ENCODE data around the gene CYGB.
"Not testable (repeated sequence)": the region's sequence is repeated elsewhere in the genome, so short reads cannot be mapped to it uniquely, and the experiment has no call there.

CYGB gene

DNA sequence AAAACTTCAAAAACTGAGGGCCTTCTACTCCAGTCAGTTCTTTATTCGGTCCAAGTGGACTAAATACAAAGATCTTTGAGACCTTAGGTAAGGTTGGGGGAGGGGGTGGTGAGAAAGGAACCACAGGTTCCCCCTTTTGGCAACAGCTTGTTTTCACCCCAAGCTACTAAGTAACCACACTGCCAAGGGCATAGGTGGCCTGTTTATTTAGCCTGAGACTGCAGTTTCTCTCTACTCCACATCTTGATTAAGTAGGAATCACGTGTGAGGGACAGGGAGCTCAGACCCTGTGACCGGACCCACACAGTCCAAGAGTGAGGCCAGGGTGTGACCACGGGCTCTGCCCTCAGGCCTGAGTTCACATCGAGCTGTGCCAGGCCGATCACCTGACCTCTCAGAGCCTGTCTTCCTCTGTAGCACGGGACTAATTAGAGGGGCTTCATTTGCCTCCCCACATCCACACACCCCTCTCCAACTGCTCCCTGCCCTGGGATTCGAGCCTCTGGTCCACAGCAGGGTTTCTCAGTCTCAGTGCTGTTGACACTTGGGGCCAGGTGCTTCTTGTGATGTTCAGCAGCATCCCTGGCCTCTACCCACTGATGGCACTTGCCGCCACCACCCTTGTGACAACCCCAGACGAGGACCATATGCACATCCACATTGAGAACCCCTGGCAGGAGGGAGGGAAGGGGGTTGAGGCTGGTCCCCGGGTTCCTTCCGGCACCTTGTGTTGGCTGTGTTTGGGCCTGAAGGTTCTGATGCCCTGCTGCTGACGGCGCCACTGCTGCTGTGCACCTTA, 30.3 kb upstream of the CYGB start:
- DNase-seq (ENCODE audit: low spot score), result no peak

DNA sequence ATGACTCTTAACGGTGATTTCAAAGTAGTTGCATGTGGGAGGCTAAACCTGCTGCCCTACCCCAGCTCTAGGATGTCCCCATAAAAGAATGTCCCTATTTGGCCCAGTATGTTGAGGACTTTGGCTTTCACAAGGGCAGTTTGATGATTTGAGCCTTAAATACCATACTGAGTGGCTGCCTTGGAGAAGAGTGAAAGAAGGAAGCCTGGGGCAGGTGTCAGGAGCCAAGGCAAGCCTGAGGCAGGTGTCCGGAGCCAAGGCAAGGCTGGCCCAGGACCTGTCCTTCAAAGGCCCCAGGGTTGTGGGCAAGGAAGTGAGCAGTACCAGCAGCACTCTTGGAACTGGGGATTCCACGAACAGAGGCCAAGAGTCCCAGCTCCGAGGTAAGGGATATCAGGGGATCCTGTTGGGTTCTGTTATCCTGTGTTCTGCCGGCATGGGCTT, 29.5 kb upstream of the CYGB start:
- DNase-seq (ENCODE audit: low spot score), result no peak

DNA sequence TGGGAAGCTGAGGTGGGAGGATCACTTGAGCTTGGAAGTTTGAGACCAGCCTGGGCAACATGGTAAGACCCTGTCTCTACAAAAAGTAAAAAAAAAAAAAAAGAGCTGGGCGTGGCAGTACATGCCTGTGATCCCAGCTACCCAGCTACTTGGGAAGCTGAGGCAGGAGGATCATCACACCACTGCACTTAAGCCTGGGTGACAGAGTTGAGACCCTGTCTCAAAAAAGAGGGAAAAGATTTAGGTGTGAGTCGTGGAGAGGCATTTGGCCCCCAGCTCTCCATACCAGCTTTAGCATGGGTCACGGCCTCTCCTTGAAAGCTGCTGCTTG, 29.1 kb upstream of the CYGB start:
- no peak for DNase-seq (ENCODE audit: low spot score)

DNA sequence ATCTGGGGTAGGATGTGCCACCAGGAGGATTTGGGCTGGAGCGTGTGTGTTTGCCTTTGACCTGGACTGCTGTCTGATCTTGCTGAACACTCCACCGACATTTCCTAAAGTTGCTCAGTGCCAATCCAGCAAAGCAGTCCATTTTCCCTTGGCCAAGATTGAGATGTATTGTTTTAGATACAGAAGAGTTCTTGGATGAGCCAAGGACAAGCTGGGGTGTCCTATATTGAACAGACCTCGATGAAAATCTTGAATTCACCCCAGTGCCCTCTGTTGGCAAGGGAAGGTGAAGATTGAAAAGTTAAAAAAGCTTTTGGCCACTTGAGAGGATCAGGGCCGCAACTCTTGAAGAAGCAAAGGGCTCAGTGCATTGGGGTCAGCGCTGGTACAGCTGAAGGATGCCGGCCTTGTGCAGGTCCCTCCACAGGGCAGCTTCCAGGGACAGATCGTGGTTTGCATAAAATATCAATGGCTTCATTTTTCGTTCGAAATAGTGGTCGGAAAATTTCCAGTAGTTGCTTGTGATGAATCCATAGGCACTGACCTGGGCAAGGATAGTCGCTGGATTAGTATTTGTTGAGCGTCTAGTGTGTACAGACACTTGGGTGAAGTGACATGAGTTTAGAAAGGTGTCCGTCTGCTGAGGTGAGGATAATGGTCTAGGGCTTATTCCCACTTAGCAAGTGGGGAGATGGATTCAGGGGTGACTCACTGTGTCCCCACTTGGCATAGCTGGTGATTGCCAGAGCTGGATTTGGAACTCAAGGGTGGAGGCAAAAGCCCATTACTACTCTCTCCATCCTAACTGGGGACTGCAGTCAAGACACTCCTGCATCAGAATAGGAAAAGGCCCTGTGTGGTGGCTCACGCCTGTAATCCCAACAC, 28.5 kb upstream of the CYGB start:
- no peak for DNase-seq (ENCODE audit: low spot score)

DNA sequence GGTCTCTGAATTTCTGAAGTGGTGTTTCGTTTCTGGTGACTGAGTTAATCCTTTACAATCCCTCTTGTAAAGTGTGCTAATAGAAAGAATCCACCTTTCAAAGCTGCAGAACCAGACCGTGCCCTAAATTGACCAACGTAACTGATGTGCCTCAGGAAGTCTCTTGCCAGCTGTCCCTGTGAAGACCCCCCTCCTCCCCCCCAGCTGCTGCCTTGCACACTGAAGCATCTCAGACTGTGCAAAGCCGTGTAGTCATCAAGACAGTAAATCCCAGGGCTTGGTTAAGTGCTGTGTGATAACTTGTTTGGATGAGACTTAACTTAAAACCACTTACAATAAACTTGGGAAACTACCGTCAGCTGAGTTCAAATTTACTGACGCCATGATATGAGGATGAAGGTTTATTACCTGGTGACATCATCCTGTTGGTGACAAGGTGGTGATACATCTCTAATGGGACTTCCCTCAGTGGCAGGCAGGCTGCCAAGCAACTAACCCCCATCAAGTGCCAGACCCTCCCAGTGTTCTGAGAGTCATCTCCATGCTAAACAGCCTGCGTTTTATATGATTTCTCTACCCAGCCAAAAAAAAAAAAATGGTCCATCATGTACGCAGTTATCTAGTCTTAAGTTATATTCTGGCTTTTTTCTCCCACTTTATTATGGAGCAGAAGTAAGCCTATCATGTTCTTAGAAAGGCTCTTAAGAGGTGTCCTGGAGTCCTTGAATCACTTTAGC, 27.6 kb upstream of the CYGB start:
- not testable (repeated sequence) for DNase-seq (ENCODE audit: low spot score)

DNA sequence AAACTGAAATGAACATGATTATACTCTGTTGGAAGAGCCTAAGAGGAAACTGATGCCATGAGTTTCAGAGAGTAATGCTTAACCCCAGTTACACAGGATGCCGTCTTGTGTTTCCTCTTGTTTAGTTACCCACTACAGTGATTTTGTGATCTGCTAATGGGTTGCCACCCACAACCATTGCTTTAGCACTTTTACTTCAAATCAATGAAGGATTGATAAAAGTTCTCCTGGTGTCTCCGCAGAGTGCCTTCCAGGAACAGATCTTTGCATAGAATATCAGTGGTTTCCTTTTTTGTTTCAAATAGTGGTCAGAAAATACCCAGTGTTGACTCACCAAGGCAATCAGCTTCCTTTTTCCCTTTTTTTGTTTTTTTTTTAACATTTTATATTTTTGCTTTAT, 25.9 kb upstream of the CYGB start:
- not testable (repeated sequence) for DNase-seq (ENCODE audit: low spot score)

DNA sequence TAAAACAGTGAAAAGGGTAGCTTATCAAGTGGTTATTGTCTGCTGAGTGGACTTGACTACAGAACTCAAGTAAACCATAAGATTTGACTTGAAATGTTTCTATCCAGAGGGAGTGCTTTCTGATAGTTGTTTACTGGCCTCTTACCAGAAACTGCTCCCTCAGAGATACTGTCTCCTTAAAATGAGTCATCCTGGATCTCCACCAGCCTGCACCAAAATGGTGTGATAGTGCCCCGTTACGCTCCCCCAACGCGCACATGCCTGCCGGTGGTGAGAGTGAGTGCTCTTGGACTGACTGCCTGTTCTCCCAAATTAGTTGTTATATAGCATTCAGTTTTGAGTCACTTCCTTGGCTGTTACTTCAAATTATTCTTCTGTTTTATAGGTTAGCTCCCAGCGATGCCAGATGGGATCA, 25.2 kb upstream of the CYGB start:
- DNase-seq (ENCODE audit: low spot score), result peak; percentile 67

DNA sequence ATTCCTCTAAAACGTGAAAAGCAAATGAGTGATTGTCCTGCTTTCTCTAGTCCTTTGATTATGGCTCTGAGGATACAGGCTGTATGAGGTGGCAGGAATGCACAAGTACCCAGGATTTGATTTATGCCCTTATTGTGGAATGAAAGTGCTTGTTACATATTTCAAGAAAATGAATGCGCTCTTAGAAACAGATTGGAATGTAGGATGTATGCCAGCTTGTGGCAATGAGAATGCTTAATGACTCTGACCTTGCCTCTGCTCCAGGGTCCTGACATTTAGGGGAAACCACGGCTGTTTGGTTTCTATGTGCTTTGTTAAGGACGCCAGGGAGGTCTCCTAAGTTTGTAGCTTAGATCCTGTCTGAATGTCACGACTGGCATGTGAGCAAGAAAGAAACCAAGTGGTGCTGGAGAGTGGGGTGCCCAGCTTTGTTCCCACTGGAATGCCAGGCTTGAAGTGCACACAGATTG, 24.3 kb upstream of the CYGB start:
- no peak for DNase-seq (ENCODE audit: low spot score)

DNA sequence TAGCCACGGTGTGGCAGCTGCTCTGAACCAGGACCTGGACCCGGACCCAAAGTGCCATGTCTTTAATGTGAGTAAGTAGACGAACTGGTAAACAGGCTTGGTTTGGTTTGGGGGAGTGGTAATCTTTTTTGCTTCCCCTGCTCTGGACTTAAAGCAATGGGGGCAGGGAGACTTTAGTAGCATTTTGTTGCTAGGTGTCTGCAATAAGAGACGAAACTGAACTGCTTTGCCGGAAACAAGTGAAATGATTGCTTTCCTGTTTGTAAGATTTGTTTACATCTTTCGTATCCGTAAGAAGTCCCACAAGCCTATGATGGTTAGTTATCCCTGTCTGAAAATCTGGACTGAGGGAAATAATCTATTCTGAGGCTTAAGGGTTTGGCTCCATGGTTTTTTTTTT, 23.8 kb upstream of the CYGB start:
- peak; percentile 43 for DNase-seq (ENCODE audit: low spot score)

DNA sequence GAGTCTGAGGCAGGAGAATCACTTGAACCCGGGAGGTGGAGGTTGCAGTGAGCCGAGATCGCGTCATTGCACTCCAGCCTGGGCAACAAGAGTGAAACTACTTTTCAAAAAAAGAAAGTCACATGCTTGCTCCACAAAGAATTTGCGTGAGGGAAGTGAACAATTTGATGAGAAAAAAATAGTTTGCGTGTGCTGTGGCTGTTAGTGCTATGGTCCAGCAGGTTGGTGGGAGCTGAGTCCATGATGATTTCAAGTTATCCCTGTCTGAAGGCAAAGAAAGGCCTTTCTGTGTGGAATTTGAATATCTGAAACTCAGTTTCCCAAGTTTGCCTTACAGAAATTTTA, 23.3 kb upstream of the CYGB start:
- no peak for DNase-seq (ENCODE audit: low spot score)

DNA sequence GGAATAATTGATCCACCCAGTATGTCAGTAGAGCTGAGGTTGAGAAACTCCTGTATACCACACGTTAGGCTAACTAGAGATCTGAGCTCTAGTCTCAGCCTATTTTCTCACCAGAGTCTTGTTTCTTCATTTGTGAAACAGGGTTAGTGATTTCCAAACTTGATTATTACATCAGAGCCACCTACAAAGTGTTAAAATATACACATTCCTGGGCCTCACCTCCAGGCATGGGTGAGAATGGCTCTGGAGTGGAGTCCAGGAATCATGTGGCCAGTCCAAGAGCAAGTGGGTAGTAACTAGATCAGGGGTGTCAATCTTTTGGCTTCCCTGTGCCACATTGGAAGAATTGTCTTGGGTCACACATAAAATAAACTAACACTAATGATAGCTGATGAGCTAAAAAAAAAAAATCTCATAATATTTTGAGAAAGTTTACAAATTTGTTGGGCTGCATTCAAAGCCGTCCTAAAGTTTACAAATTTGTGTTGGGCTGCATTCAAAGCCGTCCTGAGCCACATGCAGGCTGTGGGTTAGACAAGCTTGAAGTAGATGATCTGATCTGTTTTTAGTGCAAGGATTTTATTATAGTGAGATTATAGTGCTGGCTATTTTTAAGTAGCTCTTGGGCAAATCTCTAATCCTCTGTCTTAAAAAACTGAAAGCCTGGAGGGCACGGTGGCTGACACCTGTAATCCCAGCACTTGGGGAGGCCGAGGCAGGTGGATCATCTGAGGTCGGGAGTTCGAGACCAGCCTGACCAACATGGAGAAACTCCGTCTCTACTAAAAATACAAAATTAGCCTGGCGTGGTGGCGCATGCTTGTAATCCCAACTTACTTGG, 22.7 kb upstream of the CYGB start:
- peak; percentile 46 for DNase-seq (ENCODE audit: low spot score)

DNA sequence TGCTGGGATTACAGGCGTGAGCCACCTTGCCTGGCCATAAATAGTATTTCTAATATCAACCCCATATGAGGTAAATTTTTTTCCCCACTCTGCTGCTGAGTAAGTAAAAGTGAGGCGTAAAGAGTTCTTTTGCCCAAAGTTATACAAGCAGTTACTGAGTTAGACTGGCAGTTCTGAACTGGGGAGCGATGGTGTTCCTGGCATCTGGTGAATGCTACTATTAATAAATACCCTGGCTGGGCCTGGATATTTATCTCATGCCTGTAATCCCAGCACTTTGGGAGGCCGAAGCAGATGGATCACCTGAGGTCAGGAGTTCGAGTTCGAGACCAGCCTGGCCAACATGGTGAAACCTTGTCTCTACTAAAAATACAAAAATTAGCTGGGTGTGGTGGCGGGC, 22.0 kb upstream of the CYGB start:
- not testable (repeated sequence) for DNase-seq (ENCODE audit: low spot score)

DNA sequence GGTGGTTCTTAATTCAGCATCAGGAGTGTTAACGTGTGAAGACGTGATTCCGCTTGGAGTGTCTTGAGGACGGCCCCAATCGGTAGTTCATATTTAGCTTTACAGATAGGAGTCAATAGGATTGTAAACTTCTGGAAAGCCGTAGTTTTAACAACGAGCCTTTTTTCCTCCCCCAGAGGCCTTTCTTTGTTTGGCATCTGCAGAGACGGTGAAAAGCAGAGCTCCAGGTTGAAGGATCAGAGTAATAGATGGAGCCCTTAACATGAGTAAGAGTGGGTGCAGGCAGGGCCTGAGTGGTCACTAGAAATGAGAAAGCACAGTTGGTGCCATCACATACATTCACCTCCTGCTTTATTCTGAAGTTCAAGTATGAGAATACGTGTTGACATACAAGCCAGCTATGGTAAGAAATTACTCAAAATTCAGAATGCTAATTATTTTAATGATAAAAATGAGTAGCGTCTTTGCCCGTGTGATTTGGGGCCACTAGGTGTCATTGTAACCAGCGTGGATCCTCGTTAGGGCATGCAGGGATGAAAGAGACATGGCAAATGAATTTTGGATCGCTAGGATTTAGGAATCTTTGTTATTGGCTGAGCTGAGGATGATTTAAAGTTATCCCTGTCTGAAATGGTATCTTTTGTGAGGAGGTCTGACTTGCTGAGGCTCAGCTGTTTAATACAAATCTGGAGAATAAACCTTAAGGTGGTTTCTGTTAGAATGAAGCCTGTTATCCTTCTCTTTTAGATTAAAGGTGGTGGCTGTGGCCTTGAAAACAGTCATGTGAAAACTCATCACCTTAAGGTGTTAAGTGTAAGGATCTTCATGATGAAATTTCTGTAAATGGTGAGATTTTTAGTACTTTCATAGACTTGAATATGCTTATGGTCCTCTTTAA, 20.9 kb upstream of the CYGB start:
- DNase-seq (ENCODE audit: low spot score), result peak; percentile 38

DNA sequence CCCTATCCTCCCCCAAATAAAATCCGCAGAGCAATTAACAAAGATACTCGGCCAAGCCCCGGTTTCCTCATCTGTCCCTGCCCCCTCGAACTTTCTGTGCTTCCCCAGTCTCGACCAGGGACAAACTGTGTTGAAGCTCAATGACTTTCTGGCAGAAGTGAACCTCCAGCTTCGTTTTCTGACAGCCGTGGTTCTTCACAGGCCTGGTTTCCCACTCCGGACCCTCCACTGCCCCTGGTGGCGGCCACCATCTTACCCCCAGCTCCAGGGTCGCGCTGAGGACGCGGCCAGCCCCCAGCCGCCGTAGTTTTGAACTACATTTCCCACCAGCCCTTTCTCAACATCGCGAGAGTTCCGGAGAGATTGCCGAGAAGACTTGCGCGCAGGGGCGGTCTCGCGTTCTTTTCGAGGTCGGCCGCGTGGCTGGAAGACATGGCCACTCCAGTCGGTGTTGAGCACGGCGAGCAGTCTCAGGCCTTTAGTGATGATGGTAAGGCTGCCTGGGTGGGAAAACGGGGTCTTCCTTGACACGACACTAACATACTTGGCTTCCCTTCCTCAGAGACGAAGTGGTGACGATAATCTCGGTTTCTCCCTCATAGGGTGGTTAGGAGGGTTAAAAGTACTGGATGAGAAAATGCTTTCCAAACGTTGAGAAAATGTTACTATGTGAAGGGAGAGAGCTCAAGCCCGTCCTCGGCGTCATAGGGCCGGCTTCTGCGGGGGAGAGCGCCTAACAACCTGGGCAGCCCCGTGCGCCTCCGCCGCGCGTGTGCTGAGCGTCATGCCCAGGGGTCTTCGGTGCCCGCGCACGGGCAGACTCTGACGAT, 20.1 kb upstream of the CYGB start:
- DNase-seq (ENCODE audit: low spot score), result peak; percentile 98

DNA sequence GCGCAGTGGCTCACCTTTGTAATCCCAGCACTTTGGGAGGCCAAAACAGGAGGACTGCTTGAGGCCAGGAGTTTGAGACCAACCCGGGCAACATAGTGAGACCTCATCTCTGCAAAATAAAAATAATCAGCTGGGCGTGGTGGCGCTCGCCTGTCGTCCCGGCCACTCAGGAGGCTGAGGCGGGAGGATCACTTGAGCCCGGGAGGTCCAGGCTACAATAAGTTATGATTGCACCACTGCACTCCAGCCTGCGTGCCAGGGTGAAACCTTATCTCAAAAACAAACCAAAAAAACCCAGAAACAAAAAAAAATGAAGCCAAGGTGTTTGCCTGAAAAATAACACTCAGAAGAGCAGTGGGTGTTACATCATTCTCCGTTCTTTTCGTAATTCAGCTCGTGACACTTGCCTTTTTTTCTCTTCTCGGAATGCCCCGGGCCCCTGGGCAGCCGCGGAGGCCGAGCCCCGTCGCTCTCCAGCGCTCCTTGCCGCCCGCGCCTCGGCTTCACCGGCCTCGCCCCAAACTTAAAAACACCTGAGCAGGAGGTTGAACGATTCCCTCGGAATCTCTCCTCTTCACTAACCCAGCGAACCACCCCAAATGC, 19.4 kb upstream of the CYGB start:
- no peak for DNase-seq (ENCODE audit: low spot score)

DNA sequence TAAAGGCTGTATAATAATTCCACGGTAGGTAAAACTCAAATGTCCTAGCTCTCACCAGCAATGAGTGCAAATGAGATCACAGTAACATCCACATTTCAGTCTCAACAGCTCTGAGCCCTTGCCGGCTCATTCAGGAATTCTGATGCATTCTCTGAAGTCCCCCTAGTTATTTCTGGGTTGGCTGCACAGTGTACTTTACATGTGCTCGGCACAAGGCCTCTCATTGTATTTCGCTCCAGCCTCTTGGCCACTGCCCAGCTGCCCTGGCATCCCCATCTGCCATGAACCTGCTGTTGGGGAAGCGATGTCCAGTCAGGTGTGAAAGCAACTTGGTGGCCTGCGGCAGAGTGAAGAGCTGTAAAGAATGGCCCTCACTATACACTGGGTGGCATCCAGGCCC, 16.6 kb upstream of the CYGB start:
- DNase-seq (ENCODE audit: low spot score), result no peak

DNA sequence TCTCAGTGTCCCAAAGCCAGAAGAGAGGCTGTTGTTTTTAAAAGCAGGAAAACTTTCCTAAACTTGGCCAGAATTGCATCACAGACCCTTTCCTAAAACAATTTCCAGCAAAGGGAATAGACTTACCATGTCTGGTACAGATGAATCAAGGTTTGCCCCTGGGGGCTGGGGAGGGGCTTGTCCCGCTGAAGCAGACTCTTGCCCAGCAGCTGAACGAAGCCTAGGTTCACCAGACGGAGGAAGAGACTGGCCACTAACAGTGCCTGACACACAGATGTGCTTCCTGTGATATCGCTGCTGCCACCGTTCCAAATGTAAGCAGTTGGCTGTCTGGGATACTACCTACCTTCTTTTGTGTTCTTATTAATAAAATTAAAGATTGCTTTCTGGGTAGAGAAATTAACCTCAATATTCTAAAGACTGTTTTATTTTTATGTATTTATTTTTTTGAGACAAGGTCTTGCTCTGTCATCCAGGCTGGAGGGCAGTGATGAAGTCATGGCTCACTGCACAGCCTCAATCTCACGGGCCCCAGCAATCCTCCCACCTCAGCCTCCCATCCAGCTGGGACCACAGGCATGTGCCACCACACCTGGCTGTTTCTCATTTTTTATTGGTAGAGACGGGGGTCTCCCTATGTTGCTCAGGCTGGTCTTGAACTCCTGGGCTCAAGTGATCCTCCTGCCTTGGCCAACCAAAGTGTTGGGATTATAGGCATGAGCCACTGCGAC, 15.8 kb upstream of the CYGB start:
- DNase-seq (ENCODE audit: low spot score), result no peak

DNA sequence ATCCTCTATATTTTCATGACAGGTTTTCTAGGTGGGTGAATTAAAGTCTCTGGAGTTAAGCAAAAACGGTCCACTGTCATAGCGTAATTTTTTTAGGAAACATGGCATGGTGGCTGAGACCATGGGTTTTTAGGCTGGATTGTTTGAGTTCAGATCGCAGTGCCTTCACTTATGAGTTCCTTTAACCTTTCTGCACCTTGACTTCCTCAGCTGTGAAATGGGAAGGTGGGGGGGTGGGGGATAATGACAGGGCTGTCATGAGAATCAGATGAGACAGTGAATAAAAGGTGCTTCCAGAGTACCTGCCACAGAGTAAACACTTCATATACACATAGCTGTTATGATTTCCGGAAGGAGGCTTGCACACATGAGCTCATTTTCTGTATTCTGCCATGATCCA, 14.2 kb upstream of the CYGB start:
- DNase-seq (ENCODE audit: low spot score), result no peak
